T-helper 1 cell treated with Interleukin-12 subunit alpha and Interleukin-12 subunit beta and Interleukin-4 antibody, amounts not matched to agents 30 μg/mL and 1 μg/mL, for 36 hours (primary cell): ENCODE results near the gene PTPRQ.

Experiments used
- H3K27ac Mint-ChIP-seq: one replicate; pipeline ENCODE4 v1.8.0; 2021; ENCODE audit warnings: mild to moderate bottlenecking, mixed read lengths
- H3K27me3 Mint-ChIP-seq: one replicate; pipeline ENCODE4 v1.8.0; 2021; ENCODE audit warnings: low read depth, mixed read lengths
- H3K36me3 Mint-ChIP-seq: one replicate; pipeline ENCODE4 v1.8.0; 2021; ENCODE audit warnings: low read depth, mixed read lengths
- H3K4me1 Mint-ChIP-seq: one replicate; pipeline ENCODE4 v1.8.0; 2021; ENCODE audit warnings: low read depth, mixed read lengths
- H3K4me3 Mint-ChIP-seq: one replicate; pipeline ENCODE4 v1.8.0; 2021; ENCODE audit warnings: mild to moderate bottlenecking, moderate library complexity, mixed read lengths
- H3K9me3 Mint-ChIP-seq: one replicate; pipeline ENCODE4 v1.8.0; 2021; ENCODE audit warnings: mixed read lengths

PTPRQ gene

DNA sequence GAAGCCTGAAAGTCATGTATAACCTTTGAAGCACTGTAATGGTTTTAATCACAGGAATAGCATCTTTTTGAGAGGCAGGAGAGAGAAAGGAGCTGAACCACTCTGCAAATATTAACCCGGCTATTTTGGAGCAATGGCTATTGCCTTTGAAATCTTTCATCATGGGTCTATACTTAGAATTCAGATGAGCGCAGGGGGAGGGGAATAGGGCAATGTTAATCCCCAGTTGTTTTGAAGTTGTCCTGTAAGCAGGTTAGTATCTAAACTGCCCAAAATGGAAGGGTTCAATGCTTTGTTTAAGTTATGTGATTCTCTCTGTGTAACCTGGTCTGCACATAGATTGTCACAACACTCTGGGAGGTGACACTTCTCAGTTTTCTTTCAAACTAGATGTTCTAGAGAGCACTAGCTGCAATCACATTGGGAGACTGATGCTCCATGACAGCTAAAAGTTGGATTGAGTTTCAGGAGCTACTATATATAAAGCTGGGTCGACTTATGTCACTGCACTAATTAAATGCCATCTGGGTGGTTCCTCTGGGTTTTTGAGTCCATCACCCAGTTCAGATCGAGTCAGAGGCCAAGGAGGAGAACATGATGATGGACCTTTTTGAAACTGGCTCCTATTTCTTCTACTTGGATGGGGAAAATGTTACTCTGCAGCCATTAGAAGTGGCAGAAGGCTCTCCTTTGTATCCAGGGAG, 263.2 kb downstream of the PTPRQ start, which contains the start of gene MYF6:
TSS of gene MYF6 (plus strand) at position 509 of the 704 bp plus-strand sequence. CDS start at position 595, 86 bp downstream.
- Mint-ChIP-seq H3K27ac (no peak within 1 kb of the TSS), H3K27me3 (peaks cover 42% of the 10 kb centered on the region), H3K4me1 (no peaks in the 10 kb centered on the region), H3K36me3 (no peaks in the 10 kb centered on the region), H3K4me3 (no peak within 1 kb of the TSS), H3K9me3 (no peaks in the 10 kb centered on the region)

DNA sequence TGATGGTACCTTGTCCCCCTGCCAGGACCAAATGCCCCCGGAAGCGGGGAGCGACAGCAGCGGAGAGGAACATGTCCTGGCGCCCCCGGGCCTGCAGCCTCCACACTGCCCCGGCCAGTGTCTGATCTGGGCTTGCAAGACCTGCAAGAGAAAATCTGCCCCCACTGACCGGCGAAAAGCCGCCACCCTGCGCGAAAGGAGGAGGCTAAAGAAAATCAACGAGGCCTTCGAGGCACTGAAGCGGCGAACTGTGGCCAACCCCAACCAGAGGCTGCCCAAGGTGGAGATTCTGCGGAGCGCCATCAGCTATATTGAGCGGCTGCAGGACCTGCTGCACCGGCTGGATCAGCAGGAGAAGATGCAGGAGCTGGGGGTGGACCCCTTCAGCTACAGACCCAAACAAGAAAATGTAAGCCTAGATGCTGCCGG, 263.8 kb downstream of the PTPRQ start:
- no peaks in the 10 kb centered on the region for H3K9me3 Mint-ChIP-seq
- no peak overlapping the region for H3K27ac Mint-ChIP-seq
- H3K27me3 Mint-ChIP-seq, result peaks cover 46% of the 10 kb centered on the region
- H3K36me3 Mint-ChIP-seq, result no peaks in the 10 kb centered on the region
- H3K4me1 Mint-ChIP-seq, result no peaks in the 10 kb centered on the region
- H3K4me3 Mint-ChIP-seq, result no peak overlapping the region

DNA sequence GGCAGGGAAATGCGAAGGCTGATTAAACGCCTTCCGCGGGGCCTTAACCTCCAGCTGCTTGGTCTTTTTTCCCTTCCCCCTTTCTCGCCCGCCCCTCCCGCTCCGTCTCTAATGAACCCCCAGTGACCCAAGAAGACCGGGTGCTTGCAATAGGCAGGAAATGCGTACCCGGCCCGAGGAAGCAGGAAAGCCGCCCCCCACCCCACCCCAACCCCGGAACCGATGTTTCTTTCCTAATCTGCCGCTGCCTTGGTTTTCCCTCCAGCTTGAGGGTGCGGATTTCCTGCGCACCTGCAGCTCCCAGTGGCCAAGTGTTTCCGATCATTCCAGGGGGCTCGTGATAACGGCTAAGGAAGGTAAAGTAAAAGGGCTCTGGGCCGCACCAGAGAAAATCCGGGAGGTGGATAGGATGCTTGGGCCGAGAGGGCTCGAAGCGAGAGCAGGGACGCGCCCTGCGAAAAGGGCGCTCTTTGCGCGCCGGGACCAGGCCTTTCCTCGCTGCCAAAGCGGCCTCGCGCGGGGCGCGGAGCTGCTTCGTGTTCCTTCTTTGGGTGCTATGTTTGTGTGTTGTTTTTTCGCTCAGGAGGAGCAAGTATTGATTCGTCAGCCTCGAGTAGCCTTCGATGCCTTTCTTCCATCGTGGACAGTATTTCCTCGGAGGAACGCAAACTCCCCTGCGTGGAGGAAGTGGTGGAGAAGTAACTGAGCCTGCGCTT, 264.4 kb downstream of the PTPRQ start:
- H3K27me3 Mint-ChIP-seq, result peaks cover 51% of the 10 kb centered on the region
- no peak overlapping the region for H3K27ac Mint-ChIP-seq
- H3K9me3 Mint-ChIP-seq, result no peaks in the 10 kb centered on the region
- H3K36me3 Mint-ChIP-seq, result no peaks in the 10 kb centered on the region
- H3K4me3 Mint-ChIP-seq, result peak overlapping the region; percentile 28
- no peaks in the 10 kb centered on the region for H3K4me1 Mint-ChIP-seq

DNA sequence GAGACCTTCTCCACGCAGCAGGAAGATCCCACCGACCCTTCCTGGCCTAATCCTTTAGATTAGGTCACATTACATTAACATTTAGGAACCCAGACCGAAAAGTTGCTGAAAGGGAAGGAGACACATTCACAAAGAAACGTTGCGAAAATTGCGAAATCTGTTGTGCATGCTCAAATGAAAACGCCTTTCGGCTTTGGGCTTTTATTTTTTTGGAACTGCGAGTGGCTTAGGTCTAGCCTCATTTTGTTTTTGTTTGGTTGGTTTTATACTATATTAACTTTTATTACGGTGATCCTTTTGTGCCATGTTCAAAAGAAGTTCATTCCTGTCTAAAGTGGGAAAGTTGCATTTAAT, 264.9 kb downstream of the PTPRQ start:
- peaks cover 55% of the 10 kb centered on the region for H3K27me3 Mint-ChIP-seq
- no peaks in the 10 kb centered on the region for H3K9me3 Mint-ChIP-seq
- no peak overlapping the region for H3K27ac Mint-ChIP-seq
- H3K36me3 Mint-ChIP-seq, result no peaks in the 10 kb centered on the region
- H3K4me3 Mint-ChIP-seq, result peak overlapping the region; percentile 28
- no peaks in the 10 kb centered on the region for H3K4me1 Mint-ChIP-seq

DNA sequence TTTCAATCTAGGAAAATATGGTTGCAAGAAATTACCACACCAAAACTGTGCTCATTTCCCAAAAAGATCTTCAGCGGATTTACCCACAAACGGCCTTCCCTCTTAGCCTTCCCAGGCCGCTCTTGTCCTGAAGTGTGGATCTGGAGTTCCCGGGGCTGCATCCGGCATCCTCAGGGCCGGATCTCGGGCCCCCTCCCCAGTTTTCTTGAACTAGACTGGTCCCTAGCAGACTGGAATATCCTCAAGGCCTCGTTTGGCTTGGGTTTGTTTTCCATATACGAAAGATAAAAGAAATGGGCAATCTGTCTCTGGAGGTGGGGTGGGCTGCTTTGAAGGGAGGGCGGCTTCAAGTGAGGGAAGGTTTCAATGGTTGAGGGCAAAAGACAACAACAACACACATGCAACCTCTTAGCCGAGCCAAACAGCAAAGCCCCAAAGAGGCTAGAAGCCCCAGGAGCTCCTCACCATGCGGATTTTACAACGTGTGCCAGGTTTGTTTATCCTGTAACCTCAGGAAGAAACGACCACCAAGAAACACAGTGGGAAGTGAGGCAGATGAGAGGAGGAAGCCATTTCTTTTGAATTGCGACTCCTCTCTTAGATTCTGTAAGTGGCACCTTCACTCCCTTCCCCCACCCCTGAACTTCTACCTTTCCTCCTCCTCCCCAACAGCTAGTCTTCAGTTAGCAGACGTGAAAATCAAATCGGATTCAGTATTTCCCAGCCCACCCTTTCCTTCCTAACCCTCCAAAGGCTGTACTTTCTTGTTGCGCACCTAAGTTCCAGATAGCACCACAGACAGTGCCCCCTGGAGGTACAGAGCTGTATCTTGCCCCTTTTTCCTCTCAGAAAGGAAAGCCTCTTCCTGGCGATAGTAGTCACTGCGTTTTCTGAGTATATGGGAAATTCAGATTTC, 266.0 kb downstream of the PTPRQ start:
- H3K36me3 Mint-ChIP-seq, result no peaks in the 10 kb centered on the region
- no peaks in the 10 kb centered on the region for H3K9me3 Mint-ChIP-seq
- no peak overlapping the region for H3K4me3 Mint-ChIP-seq
- no peaks in the 10 kb centered on the region for H3K4me1 Mint-ChIP-seq
- H3K27me3 Mint-ChIP-seq, result peaks cover 66% of the 10 kb centered on the region
- no peak overlapping the region for H3K27ac Mint-ChIP-seq

DNA sequence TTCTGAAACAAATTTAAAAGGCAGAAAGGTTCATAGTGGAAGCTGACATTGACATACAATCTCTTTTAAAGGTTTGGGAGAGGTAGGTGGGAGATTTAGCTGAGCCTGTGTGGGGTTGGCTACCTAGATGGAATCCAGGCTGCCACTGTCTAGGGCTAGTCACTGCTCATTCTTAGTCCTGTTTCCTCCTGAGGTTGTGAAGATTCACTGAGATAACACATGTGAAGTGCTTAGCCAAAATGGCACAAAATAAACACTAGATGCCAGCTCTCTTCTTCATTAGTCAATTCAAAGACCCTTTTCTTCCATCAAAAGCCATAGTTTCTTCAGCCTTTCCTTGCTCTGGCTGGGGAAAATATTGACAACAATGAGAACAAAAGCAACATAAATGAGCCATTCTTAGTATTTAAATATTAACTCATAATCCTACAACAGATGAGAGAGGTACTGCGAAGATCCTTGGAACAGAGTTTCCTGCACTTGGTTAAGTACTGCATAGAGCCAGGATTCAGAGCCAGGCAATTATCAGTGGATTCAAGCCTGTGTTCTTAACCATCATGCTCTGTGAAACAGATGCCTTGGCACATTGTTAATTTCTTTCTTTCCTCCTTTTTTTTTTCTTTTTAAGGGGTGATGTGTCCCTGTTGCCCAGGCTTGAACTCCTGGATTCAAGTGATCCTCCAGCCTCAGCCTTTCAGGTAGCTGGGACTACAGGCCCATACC, 266.9 kb downstream of the PTPRQ start:
- no peaks in the 10 kb centered on the region for H3K4me1 Mint-ChIP-seq
- no peak overlapping the region for H3K4me3 Mint-ChIP-seq
- no peaks in the 10 kb centered on the region for H3K36me3 Mint-ChIP-seq
- no peak overlapping the region for H3K27ac Mint-ChIP-seq
- H3K27me3 Mint-ChIP-seq, result peaks cover 69% of the 10 kb centered on the region
- H3K9me3 Mint-ChIP-seq, result no peaks in the 10 kb centered on the region

DNA sequence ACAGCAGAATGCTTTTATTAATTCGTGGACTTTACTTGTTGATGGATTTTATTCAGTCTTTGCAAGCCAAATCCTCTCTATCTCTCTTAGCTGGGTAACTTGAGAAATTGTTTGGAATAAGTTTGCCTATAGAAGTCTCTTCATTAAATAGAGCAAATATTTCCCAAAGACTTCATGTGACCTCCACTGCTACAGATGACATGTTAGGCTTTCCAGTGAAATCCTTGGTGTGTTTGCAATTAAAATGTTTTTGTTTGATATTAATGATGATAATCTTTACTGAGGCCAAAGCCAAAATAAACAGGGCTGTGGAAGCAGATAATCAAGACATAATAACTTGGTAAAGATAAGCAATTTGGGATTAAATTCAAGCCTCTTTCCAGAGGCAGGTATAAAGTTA, 267.8 kb downstream of the PTPRQ start:
- Mint-ChIP-seq H3K36me3 (no peaks in the 10 kb centered on the region), H3K9me3 (no peaks in the 10 kb centered on the region), H3K4me3 (no peak overlapping the region), H3K4me1 (no peaks in the 10 kb centered on the region), H3K27ac (no peak overlapping the region), H3K27me3 (peaks cover 74% of the 10 kb centered on the region)

DNA sequence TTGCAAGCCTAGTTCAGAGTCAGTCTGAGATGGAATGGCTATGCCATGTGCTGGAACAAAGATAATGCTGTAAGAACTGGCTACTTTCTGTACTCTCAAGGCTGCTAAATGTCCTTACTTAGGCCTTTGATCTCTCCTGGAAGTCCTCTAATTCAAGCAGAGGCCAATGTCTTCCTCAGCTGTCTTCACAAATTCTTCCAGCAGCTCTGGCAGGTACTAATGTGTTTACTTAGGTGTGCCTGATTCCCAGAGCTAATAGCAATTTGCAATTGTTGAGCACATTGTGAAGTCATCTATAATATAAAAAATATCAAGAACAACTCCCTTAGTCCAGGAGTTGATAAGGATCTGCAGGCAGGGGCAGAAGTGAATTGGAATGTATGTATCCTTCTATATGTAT, 268.8 kb downstream of the PTPRQ start:
- H3K4me1 Mint-ChIP-seq, result no peaks in the 10 kb centered on the region
- no peak overlapping the region for H3K4me3 Mint-ChIP-seq
- H3K27ac Mint-ChIP-seq, result no peak overlapping the region
- no peaks in the 10 kb centered on the region for H3K36me3 Mint-ChIP-seq
- H3K27me3 Mint-ChIP-seq, result peaks cover 65% of the 10 kb centered on the region
- no peaks in the 10 kb centered on the region for H3K9me3 Mint-ChIP-seq

DNA sequence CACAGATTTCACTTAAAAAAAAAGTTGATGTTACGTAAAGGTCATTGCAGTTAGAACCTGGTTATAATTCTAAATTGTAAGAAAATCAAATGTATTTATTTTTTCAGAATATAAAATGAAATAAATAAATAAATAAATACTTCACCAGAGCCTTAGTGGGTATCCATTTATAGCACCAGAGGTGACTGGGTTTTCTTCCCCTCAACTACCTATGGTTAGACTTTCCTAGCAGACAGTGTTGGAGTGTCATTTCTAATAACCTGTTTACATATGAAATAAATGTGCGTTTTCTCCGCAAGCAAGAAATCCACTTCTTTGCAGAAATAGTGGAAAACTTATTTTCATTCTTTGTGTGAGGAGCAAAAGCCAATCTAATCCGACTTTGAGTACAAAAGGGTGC, 269.4 kb downstream of the PTPRQ start:
- Mint-ChIP-seq H3K4me1 (no peaks in the 10 kb centered on the region), H3K4me3 (no peak overlapping the region), H3K36me3 (no peaks in the 10 kb centered on the region), H3K27ac (no peak overlapping the region), H3K9me3 (no peaks in the 10 kb centered on the region), H3K27me3 (peaks cover 67% of the 10 kb centered on the region)

DNA sequence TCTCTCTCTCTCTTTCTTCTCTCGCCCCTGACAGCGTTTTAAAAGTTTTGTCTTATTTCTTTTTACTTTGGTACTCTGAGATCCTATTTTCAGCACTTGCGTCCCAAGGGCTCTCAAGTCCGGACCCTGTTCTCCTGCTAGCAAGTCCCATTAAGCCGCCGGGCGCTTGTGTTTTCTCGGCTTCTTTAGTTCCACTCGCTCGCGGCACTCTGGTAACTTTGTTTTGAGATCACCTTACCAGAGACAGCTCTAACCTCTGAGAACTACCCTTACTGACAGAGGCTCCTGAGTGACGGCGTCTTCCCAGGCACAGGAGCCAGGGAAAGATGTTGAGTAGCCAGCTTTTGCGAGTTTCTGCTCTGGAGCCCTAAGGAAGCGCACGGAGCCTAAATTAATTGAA, 270.0 kb downstream of the PTPRQ start:
- no peak overlapping the region for H3K4me3 Mint-ChIP-seq
- no peaks in the 10 kb centered on the region for H3K4me1 Mint-ChIP-seq
- no peaks in the 10 kb centered on the region for H3K36me3 Mint-ChIP-seq
- H3K27ac Mint-ChIP-seq, result no peak overlapping the region
- H3K9me3 Mint-ChIP-seq, result no peaks in the 10 kb centered on the region
- H3K27me3 Mint-ChIP-seq, result peaks cover 67% of the 10 kb centered on the region

DNA sequence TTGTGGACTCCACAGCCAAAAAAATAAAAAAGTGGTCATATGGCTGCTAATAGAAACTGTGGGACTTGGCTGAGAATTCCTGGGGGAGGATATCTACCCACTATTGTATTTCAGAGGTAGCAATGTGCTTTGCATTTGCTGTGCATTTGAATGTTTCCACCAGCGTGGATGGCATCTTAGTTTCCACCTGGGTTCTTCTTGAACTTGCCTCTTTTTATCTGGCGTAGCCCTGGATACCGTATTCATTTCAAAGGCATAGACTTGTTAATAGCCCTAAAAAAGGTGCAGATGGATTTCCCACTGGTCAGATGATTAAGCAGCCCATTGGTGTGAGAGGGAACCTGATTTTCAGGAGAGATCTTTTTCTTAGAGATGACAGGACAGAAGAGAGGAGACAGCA, 270.8 kb downstream of the PTPRQ start:
- H3K36me3 Mint-ChIP-seq, result no peaks in the 10 kb centered on the region
- peaks cover 61% of the 10 kb centered on the region for H3K27me3 Mint-ChIP-seq
- no peak overlapping the region for H3K4me3 Mint-ChIP-seq
- H3K9me3 Mint-ChIP-seq, result no peaks in the 10 kb centered on the region
- H3K27ac Mint-ChIP-seq, result no peak overlapping the region
- H3K4me1 Mint-ChIP-seq, result no peaks in the 10 kb centered on the region

DNA sequence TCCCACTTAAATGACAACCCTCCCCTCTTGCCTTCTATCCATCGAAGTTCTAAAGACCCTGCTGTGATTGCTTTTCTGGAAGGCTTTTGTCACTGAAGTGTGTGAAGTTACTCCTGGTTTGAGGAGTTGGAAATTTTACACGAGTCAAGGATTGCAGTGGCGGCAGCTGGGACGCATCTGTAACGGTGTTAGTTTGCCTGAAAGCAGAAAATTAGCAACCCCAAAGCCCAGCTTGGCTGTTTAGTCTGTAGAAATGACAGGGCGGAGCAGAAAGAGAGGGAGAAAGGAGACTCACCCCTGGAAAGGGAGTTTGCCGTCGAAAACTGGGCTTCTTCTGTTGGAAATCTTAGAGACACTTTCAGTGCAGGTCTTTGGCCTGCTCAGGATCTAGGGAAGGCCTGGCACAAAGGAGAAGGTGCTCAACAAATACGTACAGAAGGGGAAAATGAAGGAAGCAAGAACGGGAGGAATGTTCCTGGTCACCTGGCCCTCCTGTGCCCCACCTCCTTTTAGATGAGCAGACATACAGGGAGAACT, 271.7 kb downstream of the PTPRQ start:
- H3K27ac Mint-ChIP-seq, result no peak overlapping the region
- no peaks in the 10 kb centered on the region for H3K36me3 Mint-ChIP-seq
- H3K4me3 Mint-ChIP-seq, result no peak overlapping the region
- peaks cover 52% of the 10 kb centered on the region for H3K27me3 Mint-ChIP-seq
- H3K9me3 Mint-ChIP-seq, result no peaks in the 10 kb centered on the region
- H3K4me1 Mint-ChIP-seq, result no peaks in the 10 kb centered on the region

DNA sequence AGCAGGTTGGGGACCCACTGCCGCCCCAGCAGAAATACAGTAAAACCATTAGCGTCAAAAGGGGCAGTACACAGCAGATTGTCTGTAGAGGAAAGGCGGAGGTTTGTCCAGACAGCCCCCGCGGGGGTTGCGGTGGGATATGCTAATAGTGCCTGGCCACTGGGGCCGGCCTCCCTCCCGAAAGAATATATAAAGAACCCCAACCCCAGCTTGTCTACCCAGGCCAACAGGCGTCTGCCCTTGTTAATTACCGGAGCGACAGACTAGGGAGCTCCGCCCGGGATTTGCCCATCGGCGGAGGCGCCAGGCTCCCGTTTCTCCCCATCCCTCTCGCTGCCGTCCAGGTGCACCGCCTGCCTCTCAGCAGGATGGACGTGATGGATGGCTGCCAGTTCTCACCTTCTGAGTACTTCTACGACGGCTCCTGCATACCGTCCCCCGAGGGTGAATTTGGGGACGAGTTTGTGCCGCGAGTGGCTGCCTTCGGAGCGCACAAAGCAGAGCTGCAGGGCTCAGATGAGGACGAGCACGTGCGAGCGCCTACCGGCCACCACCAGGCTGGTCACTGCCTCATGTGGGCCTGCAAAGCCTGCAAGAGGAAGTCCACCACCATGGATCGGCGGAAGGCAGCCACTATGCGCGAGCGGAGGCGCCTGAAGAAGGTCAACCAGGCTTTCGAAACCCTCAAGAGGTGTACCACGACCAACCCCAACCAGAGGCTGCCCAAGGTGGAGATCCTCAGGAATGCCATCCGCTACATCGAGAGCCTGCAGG, 272.8 kb downstream of the PTPRQ start, which contains the start of gene MYF5:
TSS of gene MYF5 (plus strand) at position 217 of the 774 bp plus-strand sequence. CDS start at position 369, 152 bp downstream.
- Mint-ChIP-seq H3K27ac (no peak within 1 kb of the TSS), H3K36me3 (no peaks in the 10 kb centered on the region), H3K9me3 (no peaks in the 10 kb centered on the region), H3K4me3 (no peak within 1 kb of the TSS), H3K4me1 (no peaks in the 10 kb centered on the region), H3K27me3 (peaks cover 50% of the 10 kb centered on the region)
